SU-DHL-6 (cell line): ENCODE results near the gene RND2.
"Not testable (repeated sequence)": the region's sequence is repeated elsewhere in the genome, so short reads cannot be mapped to it uniquely, and the experiment has no call there.

Experiments
- H2AFZ ChIP-seq: fragments of 200-600 bp; sonication (generic); 2 replicates; pipeline ENCODE4 v1.6.1; 2014; ENCODE audit warnings: low read depth, mild to moderate bottlenecking, moderate library complexity, mixed read lengths, antibody characterized with exemption, low read length; ENCODE audit not compliant: severe bottlenecking
- H3F3A ChIP-seq: fragments of 200-600 bp; shearing (Covaris generic); 2 replicates; pipeline ENCODE4 v1.6.0; 2016; ENCODE audit warnings: antibody characterized with exemption, mild to moderate bottlenecking; ENCODE audit not compliant: insufficient read depth
- H3K27ac ChIP-seq: fragments of 200-600 bp; sonication (generic); 2 replicates; pipeline ENCODE4 v1.5.1; 2016; ENCODE audit warnings: low read depth, mild to moderate bottlenecking, low read length, moderate library complexity, mixed read lengths
- H3K27me3 ChIP-seq: fragments of 200-600 bp; sonication (generic), shearing (Covaris generic); 2 replicates; pipeline ENCODE4 v1.6.0; 2014; ENCODE audit warnings: mild to moderate bottlenecking, low read length
- H3K36me3 ChIP-seq: fragments of 200-600 bp; sonication (generic); 2 replicates; pipeline ENCODE4 v1.6.1; 2014; ENCODE audit warnings: mild to moderate bottlenecking, low read length, mixed read lengths
- H3K4me2 ChIP-seq: fragments of 300-600, 200-600 bp; shearing (Covaris generic), sonication (generic); 2 replicates; pipeline ENCODE4 v1.6.0; 2014; ENCODE audit warnings: low read length, low read depth, mild to moderate bottlenecking; ENCODE audit not compliant: poor library complexity, severe bottlenecking
- H3K4me3 ChIP-seq: fragments of 200-600 bp; sonication (generic); 2 replicates; pipeline ENCODE4 v1.5.1; 2014; ENCODE audit warnings: antibody characterized with exemption, low read length, mild to moderate bottlenecking, mixed read lengths; ENCODE audit not compliant: insufficient read depth, poor library complexity, severe bottlenecking
- H3K79me2 ChIP-seq: fragments of 200-600 bp; sonication (generic); 2 replicates; pipeline ENCODE4 v1.6.1; 2014; ENCODE audit warnings: mild to moderate bottlenecking, low read length, moderate library complexity; ENCODE audit not compliant: insufficient read depth
- H3K9ac ChIP-seq: fragments of 200-600 bp; sonication (generic); 2 replicates; pipeline ENCODE4 v1.7.0; 2014; ENCODE audit warnings: mild to moderate bottlenecking, low read length
- H3K9me2 ChIP-seq: fragments of 200-600 bp; sonication (generic); replicated peaks from 2 replicates; pipeline ENCODE4 v1.6.1; 2014; ENCODE audit warnings: low read length; ENCODE audit not compliant: insufficient read depth
- H3K9me3 ChIP-seq: fragments of 200-600 bp; sonication (generic); 2 replicates; pipeline ENCODE4 v1.6.1; 2014; ENCODE audit warnings: low read length, mixed read lengths; ENCODE audit not compliant: insufficient read depth
- H4K20me1 ChIP-seq: fragments of 200-600 bp; sonication (generic); 2 replicates; pipeline ENCODE4 v1.6.1; 2014; ENCODE audit warnings: low read depth, mild to moderate bottlenecking, antibody characterized with exemption, low read length, moderate library complexity, mixed read lengths
- CTCF ChIP-seq: fragments of 200-600 bp; sonication (generic); IDR thresholded peaks from one replicate; pipeline ENCODE4 v1.5.1; 2017; ENCODE audit warnings: antibody characterized with exemption, mild to moderate bottlenecking, low read length, moderate library complexity; ENCODE audit not compliant: insufficient read depth, poor library complexity, severe bottlenecking
- EZH2phosphoT487 ChIP-seq: fragments of 200-600 bp; sonication (generic), shearing (Covaris generic); conservative IDR thresholded peaks from 2 replicates; pipeline ENCODE4 v1.6.1; 2018; ENCODE audit warnings: mild to moderate bottlenecking, antibody characterized with exemption, low read length, moderate library complexity, mixed read lengths

Gene RND2

GRCh38 chr17:42989726-42990652, 35.0 kb upstream of the RND2 start:
- H3K9ac ChIP-seq = no peak overlapping the region
- no peaks in the 10 kb centered on the region for H3K79me2 ChIP-seq
- H3K27me3 ChIP-seq = no peaks in the 10 kb centered on the region
- no peak overlapping the region for H2AFZ ChIP-seq
- no peaks in the 10 kb centered on the region for H3K9me2 ChIP-seq
- H4K20me1 ChIP-seq = no peaks in the 10 kb centered on the region
- H3K4me3 ChIP-seq = no peak overlapping the region
- H3K9me3 ChIP-seq = no peaks in the 10 kb centered on the region
- no peak overlapping the region for H3K4me2 ChIP-seq
- TF ChIP-seq CTCF = no peak
- no peak for TF ChIP-seq EZH2phosphoT487
- peaks cover 2% of the 10 kb centered on the region; the same call in 1 of the 2 replicates for H3K36me3 ChIP-seq
- no peak overlapping the region for H3K27ac ChIP-seq
- peaks cover 5% of the 10 kb centered on the region; the same call in 1 of the 2 replicates for H3F3A ChIP-seq

- no peaks in the 10 kb centered on the region for H4K20me1 ChIP-seq
- H3K9me2 ChIP-seq = no peaks in the 10 kb centered on the region
- no peaks in the 10 kb centered on the region for H3K9me3 ChIP-seq
- H3K79me2 ChIP-seq = no peaks in the 10 kb centered on the region
- peaks cover 2% of the 10 kb centered on the region; the same call in 1 of the 2 replicates for H3K36me3 ChIP-seq
- H3K4me3 ChIP-seq = no peak overlapping the region
- no peaks in the 10 kb centered on the region for H3K27me3 ChIP-seq
- H3F3A ChIP-seq = peaks cover 8% of the 10 kb centered on the region; the same call in 1 of the 2 replicates
- no peak overlapping the region for H3K4me2 ChIP-seq
- H2AFZ ChIP-seq = no peak overlapping the region
- no peak for TF ChIP-seq CTCF
- TF ChIP-seq EZH2phosphoT487 = no peak
- H3K9ac ChIP-seq = no peak overlapping the region
- no peak overlapping the region for H3K27ac ChIP-seq
Measured at GRCh38 chr17:42991471-42991870, 33.6 kb upstream of the RND2 start.

GRCh38 chr17:42992872-42993271, 32.2 kb upstream of the RND2 start:
- Histone ChIP-seq H3K27me3 (no peaks in the 10 kb centered on the region), H3K4me3 (no peak overlapping the region), H3K9me2 (no peaks in the 10 kb centered on the region), H4K20me1 (no peaks in the 10 kb centered on the region), H3K4me2 (no peak overlapping the region), H3K36me3 (peaks cover 2% of the 10 kb centered on the region; the same call in 1 of the 2 replicates), H3K79me2 (no peaks in the 10 kb centered on the region), H3K9ac (no peak overlapping the region), H2AFZ (no peak overlapping the region), H3K27ac (no peak overlapping the region), H3K9me3 (no peaks in the 10 kb centered on the region), H3F3A (peaks cover 8% of the 10 kb centered on the region; the same call in 1 of the 2 replicates)
- no peak for TF ChIP-seq CTCF
- no peak for TF ChIP-seq EZH2phosphoT487

GRCh38 chr17:42993913-42994312, 31.1 kb upstream of the RND2 start:
- H3F3A ChIP-seq = peaks cover 11% of the 10 kb centered on the region; the same call in 1 of the 2 replicates
- not testable (repeated sequence) for H3K27me3 ChIP-seq, H3K9me3 ChIP-seq, H4K20me1 ChIP-seq, H3K9ac ChIP-seq, H3K4me3 ChIP-seq, H3K4me2 ChIP-seq, H3K9me2 ChIP-seq, H3K79me2 ChIP-seq, H2AFZ ChIP-seq, H3K36me3 ChIP-seq, H3K27ac ChIP-seq
